CD4-positive, alpha-beta T cell (primary cell): ENCODE measurements around the gene MSRB2. TPM values are rescaled to one million over a fixed set of nuclear protein-coding genes. Genes with fewer than 3 reads are reported as not detected.

Experiments used
- ATAC-seq: fragments of 200-7000 bp; cut with Tn5 transposase; one replicate; pipeline ENCODE4 v1.10.0; 2022; ENCODE audit warnings: mild to moderate bottlenecking; ENCODE audit not compliant: poor library complexity
- CTCF ChIA-PET: fragments of 350-600 bp; sonication (Branson Sonifier 250); formaldehyde crosslinking; loops from one replicate; lab custom pipeline; 2021; ENCODE audit warnings: antibody characterized with exemption, inconsistent platforms; lab: Charles Lee
- POLR2A ChIA-PET: fragments of 350-600 bp; sonication (Branson Sonifier 250); formaldehyde crosslinking; loops from one replicate; lab custom pipeline; 2021; ENCODE audit warnings: antibody characterized with exemption, inconsistent platforms; lab: Charles Lee
- DNase-seq, 14 experiments: peaks; one replicate each; pipeline ENCODE4 v3.0.0-alpha.2; 2013 to 2020; ENCODE audit warnings: mixed read lengths in 2 of 14
- H3K27ac ChIP-seq, 2 donors: one replicate each; pipeline versions ENCODE4 v1.5.1 to v1.7.0; 2013; ENCODE audit warnings: low read length in 2 of 2, low read depth in 1 of 2, mild to moderate bottlenecking in 1 of 2
- H3K27me3 ChIP-seq, 2 experiments: 1 replicate in 1 of 2; 2 replicates in 1 of 2; pipeline versions ENCODE4 v1.6.1 to v1.7.0; 2013; ENCODE audit warnings: low read length in 2 of 2, control low read depth in 1 of 2, mild to moderate bottlenecking in 1 of 2, moderate library complexity in 1 of 2; ENCODE audit not compliant: insufficient read depth in 2 of 2, control insufficient read depth in 1 of 2
- H3K36me3 ChIP-seq: one replicate; pipeline ENCODE4 v1.6.1; 2013; ENCODE audit warnings: low read length, control low read depth; ENCODE audit not compliant: insufficient read depth
- H3K4me1 ChIP-seq: one replicate; pipeline ENCODE4 v1.6.1; 2013; ENCODE audit warnings: low read length, control low read depth; ENCODE audit not compliant: insufficient read depth
- H3K4me3 ChIP-seq: one replicate; pipeline ENCODE4 v1.5.1; 2013; ENCODE audit warnings: mild to moderate bottlenecking, low read length, moderate library complexity
- H3K9me3 ChIP-seq, 2 experiments: 1 replicate in 1 of 2; 2 replicates in 1 of 2; pipeline versions ENCODE4 v1.6.1 to v1.7.0; 2013; ENCODE audit warnings: low read length in 2 of 2, mild to moderate bottlenecking in 2 of 2, control low read depth in 1 of 2, moderate library complexity in 1 of 2; ENCODE audit not compliant: control insufficient read depth in 1 of 2, insufficient read depth in 1 of 2
- H3K27ac Mint-ChIP-seq: one replicate; pipeline ENCODE4 v1.8.0; 2020; ENCODE audit warnings: mixed read lengths
- H3K27me3 Mint-ChIP-seq: one replicate; pipeline ENCODE4 v1.8.0; 2021; ENCODE audit warnings: mixed read lengths
- H3K36me3 Mint-ChIP-seq: one replicate; pipeline ENCODE4 v1.8.0; 2021; ENCODE audit warnings: low read depth, mixed read lengths
- H3K4me1 Mint-ChIP-seq: one replicate; pipeline ENCODE4 v1.8.0; 2021; ENCODE audit warnings: low read depth, mixed read lengths
- H3K4me3 Mint-ChIP-seq: one replicate; pipeline ENCODE4 v1.8.0; 2020; ENCODE audit warnings: mild to moderate bottlenecking, mixed read lengths
- H3K9me3 Mint-ChIP-seq: one replicate; pipeline ENCODE4 v1.8.0; 2020; ENCODE audit warnings: mixed read lengths
- CTCF ChIP-seq: fragments of 200-600 bp; IDR thresholded peaks from one replicate; pipeline ENCODE4 v1.8.0; 2022; ENCODE audit warnings: antibody characterized with exemption, mild to moderate bottlenecking
- intact Hi-C, 2 experiments: fragments of 100-400 bp; cut with DNase I in 1 of 2; cut with micrococcal nuclease in 1 of 2; formaldehyde crosslinking; loops; one replicate each; pipeline versions ENCODE4 v1.15.1 to v1.9.0; 2023 to 2025; cut with DNase I, micrococcal nuclease
- total RNA-seq, 174 experiments: library from RNA in 2 of 174; stranded (reverse) in 2 of 174; gene quantifications; one replicate each; pipeline ENCODE4 v1.2.3 and lab custom pipeline; 2021 to 2026

Gene MSRB2
- total RNA-seq, 2 experiments from 2014 or later: 0.66 to 1.4 TPM

- H3K36me3 ChIP-seq: peaks cover 31% of the 10 kb centered on the region
- Mint-ChIP-seq H3K27ac (no peak overlapping the region), H3K9me3 (no peaks in the 10 kb centered on the region), H3K4me3 (no peak overlapping the region), H3K27me3 (no peaks in the 10 kb centered on the region), H3K36me3 (peaks cover 62% of the 10 kb centered on the region), H3K4me1 (no peaks in the 10 kb centered on the region)
- H3K9me3 ChIP-seq: no peaks in the 10 kb centered on the region
- ATAC-seq (no peak), DNase-seq (no peak)
- CTCF ChIA-PET: no interaction called here
- TF ChIP-seq CTCF: no peak
- intact Hi-C loops: no loop called here
- POLR2A ChIA-PET: no interaction called here
- no peaks in the 10 kb centered on the region for H3K4me1 ChIP-seq
- H3K4me3 ChIP-seq: no peak overlapping the region
- H3K27ac ChIP-seq: no peak overlapping the region
- H3K27me3 ChIP-seq: no peaks in the 10 kb centered on the region
Observed at GRCh38 chr10:23106331-23107072, 11.1 kb downstream of the MSRB2 start.

- Mint-ChIP-seq H3K27me3 (no peaks in the 10 kb centered on the region), H3K36me3 (peaks cover 76% of the 10 kb centered on the region), H3K9me3 (no peaks in the 10 kb centered on the region), H3K4me1 (no peaks in the 10 kb centered on the region), H3K27ac (no peak overlapping the region), H3K4me3 (no peak overlapping the region)
- Histone ChIP-seq H3K9me3 (no peaks in the 10 kb centered on the region), H3K27me3 (no peaks in the 10 kb centered on the region), H3K4me1 (no peaks in the 10 kb centered on the region), H3K27ac (no peak overlapping the region), H3K4me3 (no peak overlapping the region), H3K36me3 (peaks cover 34% of the 10 kb centered on the region)
- no peak for ATAC-seq
- no peak for DNase-seq
- TF ChIP-seq CTCF: no peak
- intact Hi-C loops: no loop called here
- POLR2A ChIA-PET: no interaction called here
- CTCF ChIA-PET: no interaction called here
Observed at GRCh38 chr10:23110722-23111516, 15.5 kb downstream of the MSRB2 start.

GRCh38 chr10:23111517-23112286 is 16.3 kb downstream of the MSRB2 start:
- no peak for ATAC-seq
- TF ChIP-seq CTCF: no peak
- no peak overlapping the region for H3K4me3 Mint-ChIP-seq
- ChIA-PET CTCF (no interaction called here), POLR2A (no interaction called here)
- Histone ChIP-seq H3K36me3 (peaks cover 31% of the 10 kb centered on the region), H3K4me1 (no peaks in the 10 kb centered on the region), H3K4me3 (no peak overlapping the region), H3K27me3 (no peaks in the 10 kb centered on the region), H3K9me3 (no peaks in the 10 kb centered on the region), H3K27ac (no peak overlapping the region)
- H3K9me3 Mint-ChIP-seq: no peaks in the 10 kb centered on the region
- no peaks in the 10 kb centered on the region for H3K27me3 Mint-ChIP-seq
- peaks cover 70% of the 10 kb centered on the region for H3K36me3 Mint-ChIP-seq
- intact Hi-C loops: no loop called here
- DNase-seq: no peak
- H3K4me1 Mint-ChIP-seq: no peaks in the 10 kb centered on the region
- no peak overlapping the region for H3K27ac Mint-ChIP-seq
